Uterus (tissue), 2 donors: ENCODE measurements around the gene CD160.

Experiments
- POLR2A ChIP-seq, 2 donors: fragments of 450-650 bp; IDR thresholded peaks; one replicate each; pipeline ENCODE4 v1.6.1; 2016; ENCODE audit warnings: antibody characterized with exemption in 2 of 2, mild to moderate bottlenecking in 1 of 2, moderate library complexity in 1 of 2
- TF ChIP-seq, protein P1 (sequence below), 4 experiments: fragments of 200-600 bp in 2 of 4; fragments of 450-650 bp in 2 of 4; sonication (generic) in 2 of 4; IDR thresholded peaks; one replicate each; pipeline ENCODE4 v1.5.1; 2016 to 2019; ENCODE audit warnings: antibody characterized with exemption in 4 of 4, mild to moderate bottlenecking in 2 of 4, moderate library complexity in 1 of 4

DNA sequence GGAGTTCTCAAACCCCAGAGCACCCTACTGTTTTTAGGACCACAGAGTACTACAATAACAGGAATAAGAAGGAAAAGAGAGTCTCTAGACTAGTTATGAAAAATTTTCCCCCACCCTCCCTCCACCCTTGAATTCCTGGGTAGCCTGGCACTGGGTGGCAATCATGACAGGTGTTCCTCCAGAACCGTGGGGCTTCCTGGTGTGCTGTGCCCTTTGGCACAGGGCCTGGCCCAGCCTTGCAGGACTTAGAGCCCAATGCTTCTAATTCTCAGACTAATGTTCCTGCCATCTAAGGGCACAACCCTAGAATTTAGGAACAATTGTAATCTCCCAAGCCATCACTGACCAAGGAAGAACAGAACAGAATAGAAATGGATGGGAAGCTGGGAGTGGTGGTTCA is 1.5 kb upstream of the CD160 start:
- TF ChIP-seq, protein P1, sequence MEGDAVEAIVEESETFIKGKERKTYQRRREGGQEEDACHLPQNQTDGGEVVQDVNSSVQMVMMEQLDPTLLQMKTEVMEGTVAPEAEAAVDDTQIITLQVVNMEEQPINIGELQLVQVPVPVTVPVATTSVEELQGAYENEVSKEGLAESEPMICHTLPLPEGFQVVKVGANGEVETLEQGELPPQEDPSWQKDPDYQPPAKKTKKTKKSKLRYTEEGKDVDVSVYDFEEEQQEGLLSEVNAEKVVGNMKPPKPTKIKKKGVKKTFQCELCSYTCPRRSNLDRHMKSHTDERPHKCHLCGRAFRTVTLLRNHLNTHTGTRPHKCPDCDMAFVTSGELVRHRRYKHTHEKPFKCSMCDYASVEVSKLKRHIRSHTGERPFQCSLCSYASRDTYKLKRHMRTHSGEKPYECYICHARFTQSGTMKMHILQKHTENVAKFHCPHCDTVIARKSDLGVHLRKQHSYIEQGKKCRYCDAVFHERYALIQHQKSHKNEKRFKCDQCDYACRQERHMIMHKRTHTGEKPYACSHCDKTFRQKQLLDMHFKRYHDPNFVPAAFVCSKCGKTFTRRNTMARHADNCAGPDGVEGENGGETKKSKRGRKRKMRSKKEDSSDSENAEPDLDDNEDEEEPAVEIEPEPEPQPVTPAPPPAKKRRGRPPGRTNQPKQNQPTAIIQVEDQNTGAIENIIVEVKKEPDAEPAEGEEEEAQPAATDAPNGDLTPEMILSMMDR (IDR thresholded peaks at IDR 0.05) = no peak
- TF ChIP-seq POLR2A (IDR thresholded peaks at IDR 0.05) = no peak
